Measurements from ENCODE around the gene ORAI3.

ORAI3 gene

DNA sequence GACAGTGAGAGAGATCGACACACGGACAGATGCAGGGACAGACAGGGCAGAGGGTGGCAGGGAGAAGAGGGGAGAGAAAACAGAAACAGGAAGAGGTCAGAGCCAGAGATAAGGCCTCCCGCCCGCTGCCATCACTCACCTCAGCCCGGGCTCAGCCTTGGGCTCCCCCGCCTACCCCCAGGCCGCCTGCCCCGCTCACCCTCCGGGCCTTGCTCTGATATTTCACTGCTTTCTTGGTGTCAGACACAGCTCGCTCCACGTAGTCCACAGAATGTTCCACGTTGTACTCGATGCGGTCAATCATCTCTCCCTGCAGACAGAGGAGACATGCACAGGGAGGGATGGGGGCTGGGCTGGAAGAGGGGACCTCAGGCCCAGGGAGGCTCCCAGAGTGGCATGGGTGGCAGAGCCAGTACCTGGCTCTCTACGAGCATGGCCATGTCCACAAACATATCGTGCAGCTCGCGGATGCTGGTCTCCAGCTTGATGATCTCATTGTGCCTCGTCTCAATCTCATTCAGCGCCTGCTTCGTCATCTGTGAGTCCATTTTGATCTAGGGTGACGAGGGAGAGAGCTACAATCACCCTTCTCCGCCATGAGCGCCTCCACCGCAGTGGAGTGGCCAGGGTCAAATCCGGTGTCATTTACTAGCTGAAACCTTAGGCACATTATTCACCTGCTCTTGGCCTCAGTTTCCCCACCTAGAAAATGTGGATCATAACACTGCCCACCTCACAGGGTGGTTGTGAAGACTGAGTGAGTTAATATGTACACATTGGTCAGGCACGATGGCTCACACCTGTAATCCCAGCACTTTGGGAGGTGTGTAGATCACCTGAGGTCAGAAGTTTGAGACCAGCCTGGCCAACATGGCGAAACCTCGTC, 44.3 kb downstream of the ORAI3 start:
- DNase-seq: no peak

GRCh38 chr16:30995927-30996323, 47.1 kb downstream of the ORAI3 start:
- DNase-seq: no peak

- peak; percentile 66 for DNase-seq
Observed at GRCh38 chr16:30996324-30996984, 47.6 kb downstream of the ORAI3 start.

DNA sequence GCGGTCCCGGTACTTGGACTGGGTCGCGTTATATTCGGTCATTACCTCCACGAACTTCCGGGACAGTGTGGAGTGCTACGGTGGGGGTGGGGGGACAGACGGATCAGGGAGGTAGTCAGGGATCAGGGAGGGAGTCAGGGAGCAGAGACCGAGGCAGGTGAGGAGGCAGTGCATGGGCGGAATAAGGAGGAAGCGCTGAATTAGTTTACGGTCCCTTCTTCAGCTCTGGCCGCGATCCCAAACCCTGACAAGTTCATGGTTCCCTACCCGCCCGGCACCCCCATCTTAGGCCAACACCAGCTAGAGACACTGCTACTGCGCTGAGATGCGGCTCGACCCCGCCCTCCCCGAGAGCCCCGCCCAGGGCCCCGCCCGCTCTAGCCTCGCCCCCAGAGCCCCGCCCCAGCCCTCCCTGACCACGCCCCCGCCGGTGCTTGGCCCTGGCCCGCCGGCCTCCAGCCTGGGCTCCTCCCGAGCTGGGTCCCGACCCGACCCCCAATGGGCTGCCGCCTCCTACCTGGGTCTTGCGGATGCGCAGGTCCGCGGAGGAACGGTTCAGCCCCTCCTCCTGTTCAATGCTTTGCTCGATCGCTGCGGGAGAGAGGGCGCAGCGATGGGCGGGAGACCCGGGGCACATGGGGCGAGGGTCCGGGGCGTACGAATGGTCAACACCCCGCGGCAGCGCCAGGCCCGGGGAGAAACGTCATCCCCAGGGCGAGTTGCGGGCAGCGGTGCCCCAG, 48.3 kb downstream of the ORAI3 start:
- DNase-seq: peak; percentile 77

DNA sequence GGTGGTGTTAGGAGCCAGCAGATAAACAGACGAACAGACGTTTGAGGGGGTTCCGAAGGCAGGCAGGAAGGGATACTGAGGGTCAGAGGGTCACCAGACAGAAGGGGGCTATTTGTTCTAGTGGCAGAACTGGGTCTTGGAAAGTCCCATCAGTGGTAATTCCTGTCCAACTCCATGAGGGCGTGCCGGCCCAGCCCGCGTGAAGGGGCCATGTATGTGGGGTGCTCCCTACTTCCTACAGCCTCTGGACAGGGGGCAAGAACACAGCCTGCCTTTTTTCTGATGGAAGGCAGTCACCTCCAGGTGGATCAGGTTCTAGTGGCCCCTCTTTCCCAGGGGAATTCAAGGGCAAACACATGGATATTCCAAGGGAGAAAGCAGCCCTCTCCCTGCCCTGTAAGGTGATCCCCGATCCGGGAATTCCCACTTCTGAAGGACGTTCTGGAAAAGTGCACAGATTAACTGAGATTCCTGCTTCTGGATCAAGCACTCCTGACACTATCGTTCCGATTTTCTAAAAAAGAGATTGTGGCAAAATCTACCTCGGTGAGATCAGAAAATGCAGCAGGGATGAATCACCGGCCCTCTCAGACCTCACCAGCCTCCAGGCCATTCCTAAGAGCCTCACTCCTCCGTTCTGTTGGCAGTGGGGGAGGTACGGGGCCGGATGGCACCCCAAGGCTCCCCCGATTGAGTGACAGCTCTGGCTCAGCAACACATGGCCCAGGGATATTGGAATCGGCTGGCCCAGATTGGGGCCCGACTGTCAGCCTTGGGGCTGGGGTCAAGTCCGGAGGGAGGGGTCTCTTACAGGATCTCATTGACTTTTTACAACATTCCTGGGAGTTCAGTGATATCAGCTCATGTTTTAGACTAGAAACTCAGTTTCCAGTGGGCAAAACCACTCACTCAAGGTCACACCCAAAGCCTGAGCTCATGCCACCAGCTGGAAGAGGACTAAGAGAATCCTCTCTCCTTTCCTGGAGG, 49.1 kb downstream of the ORAI3 start:
- DNase-seq: no peak

DNA sequence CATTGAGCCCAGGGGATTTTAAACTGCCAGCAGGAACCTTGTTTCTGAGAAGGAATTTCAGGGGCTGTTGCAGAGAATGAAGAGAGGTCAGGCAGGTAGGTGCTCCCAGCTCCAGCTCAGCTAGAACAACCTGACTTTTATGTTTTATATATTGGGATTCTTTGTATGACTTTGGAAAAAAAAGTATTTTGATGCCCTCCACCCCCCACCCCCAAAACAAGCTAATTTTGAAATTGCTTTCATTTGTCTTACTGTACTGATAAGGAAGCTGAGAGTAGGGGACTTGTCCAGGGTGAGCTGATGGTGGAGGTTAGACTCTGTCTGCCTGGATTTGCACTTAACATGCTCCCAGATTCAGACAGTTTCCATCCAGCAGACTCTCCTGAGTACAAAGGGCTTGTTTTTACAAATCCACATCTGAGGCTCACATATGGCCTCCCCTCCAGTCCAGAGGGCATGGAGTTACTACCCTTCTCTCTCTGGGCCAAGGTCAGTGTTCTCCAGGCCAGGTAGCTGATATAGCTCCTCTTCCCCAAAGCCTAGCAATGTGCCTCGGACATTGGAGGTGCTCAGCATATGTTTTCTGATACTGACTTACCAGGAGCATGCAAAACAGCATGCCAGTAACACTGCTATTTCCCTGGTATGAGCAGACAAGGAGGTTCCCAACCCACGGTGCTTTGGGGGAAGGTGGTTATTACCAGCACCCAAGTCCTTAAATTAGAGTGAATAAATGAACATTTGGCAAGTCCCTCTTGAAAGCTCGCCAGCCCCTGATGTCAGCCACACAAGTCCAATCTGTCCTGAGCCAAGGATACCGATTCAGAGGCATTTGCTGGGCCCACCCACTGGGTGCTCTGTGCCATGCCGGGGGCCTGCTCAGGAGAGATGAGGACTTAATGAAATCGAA, 50.2 kb downstream of the ORAI3 start:
- DNase-seq: no peak

DNA sequence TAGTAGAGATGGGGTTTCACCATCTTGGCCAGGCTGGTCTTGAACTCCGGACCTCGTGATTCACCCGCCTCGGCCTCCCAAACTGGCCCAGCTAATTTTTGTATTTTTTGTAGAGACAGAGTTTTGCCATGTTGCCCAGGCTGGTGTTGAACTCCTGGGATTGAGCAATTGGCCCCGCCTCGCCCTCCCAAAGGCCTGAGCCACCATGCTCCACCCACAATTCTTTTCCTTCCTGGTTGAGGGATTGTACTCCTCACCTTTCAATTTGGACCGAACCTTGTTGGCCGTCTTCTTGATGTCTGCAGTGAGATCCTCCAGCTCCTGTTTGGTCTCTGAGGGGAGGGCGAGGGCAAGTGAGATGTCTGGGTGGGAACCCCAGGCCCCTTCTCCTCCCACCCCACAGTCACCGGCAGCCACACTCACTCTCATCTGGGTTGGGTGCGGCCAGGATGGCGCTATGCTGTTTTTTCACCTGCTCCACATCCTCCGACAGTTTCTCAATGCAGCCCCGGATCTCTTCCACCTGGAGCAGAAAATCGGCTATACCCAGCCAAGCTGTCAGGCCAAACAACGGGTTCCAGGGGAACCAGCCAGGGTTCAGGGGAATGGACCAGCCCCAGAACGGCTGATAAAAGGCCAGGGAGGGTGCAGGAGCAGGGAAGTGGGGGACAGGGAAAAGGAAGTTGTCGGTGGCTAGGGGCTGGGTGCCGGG, 52.0 kb downstream of the ORAI3 start:
- no peak for DNase-seq

GRCh38 chr16:31001507-31002249, 52.8 kb downstream of the ORAI3 start:
- DNase-seq: no peak

GRCh38 chr16:31002250-31002700, 53.4 kb downstream of the ORAI3 start:
- no peak for DNase-seq

DNA sequence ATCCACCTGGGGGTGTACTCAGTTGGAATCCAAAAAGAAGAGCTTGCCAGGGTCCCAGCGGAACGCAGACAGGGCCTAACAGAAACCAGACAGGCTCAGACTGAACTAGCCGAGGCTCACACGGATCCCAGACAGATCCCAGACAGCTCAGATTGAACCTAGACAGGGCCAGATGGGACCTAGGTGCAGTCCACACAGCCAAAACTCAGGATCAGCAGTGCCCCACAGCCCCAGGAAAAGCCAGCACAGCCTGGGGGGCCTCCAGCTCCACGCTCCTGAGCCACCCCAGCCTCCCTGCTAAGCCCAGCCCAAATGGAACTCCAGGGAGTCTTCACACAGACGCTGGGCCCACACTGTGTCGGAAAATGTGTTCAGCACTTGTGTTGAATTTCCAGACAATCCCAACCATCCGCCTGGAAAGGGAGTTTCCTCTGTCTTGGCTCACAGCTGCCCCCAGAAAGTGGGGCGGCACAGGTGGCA, 54.0 kb downstream of the ORAI3 start:
- no peak for DNase-seq

GRCh38 chr16:31003744-31004143, 54.9 kb downstream of the ORAI3 start:
- no peak for DNase-seq
